Heart right ventricle (tissue), 16 donors: ENCODE results near the gene PRXL2A. TPM values are rescaled to one million over a fixed set of nuclear protein-coding genes. Genes with fewer than 3 reads are reported as not detected.

Experiments
- ATAC-seq, 8 donors: fragments of 200-7000 bp; cut with Tn5 transposase; one replicate each; pipeline ENCODE4 v1.9.1; 2020; ENCODE audit warnings: mild to moderate bottlenecking in 8 of 8, moderate library complexity in 8 of 8, moderate number of reproducible peaks in 1 of 8
- DNase-seq, 2 donors: peaks; one replicate each; pipeline ENCODE4 v3.0.0-alpha.2; 2020
- H3K27ac ChIP-seq, 10 donors: fragments of 200-600 bp; sonication (generic) in 2 of 10; one replicate each; pipeline versions ENCODE4 v1.5.0 to v1.8.0; 2020 to 2022; ENCODE audit warnings: mild to moderate bottlenecking in 3 of 10
- H3K27me3 ChIP-seq, 7 donors: fragments of 200-600 bp; one replicate each; pipeline ENCODE4 v1.8.0; 2021 to 2022; ENCODE audit warnings: mild to moderate bottlenecking in 2 of 7
- H3K36me3 ChIP-seq, 9 donors: fragments of 200-600 bp; sonication (generic) in 1 of 9; one replicate each; pipeline versions ENCODE4 v1.5.0 to v1.8.0; 2020 to 2022; ENCODE audit warnings: mild to moderate bottlenecking in 2 of 9
- H3K4me1 ChIP-seq, 9 donors: fragments of 200-600 bp; sonication (generic) in 1 of 9; one replicate each; pipeline versions ENCODE4 v1.5.0 to v1.8.0; 2020 to 2022; ENCODE audit warnings: mild to moderate bottlenecking in 4 of 9
- H3K4me3 ChIP-seq, 10 donors: fragments of 200-600 bp; sonication (generic) in 2 of 10; one replicate each; pipeline versions ENCODE4 v1.5.0 to v1.8.0; 2020 to 2022; ENCODE audit warnings: mild to moderate bottlenecking in 7 of 10, moderate library complexity in 2 of 10
- H3K9me3 ChIP-seq, 11 donors: fragments of 200-600 bp in 10 of 11; sonication (generic) in 2 of 11; one replicate each; pipeline versions ENCODE4 v1.5.0 to v1.8.0; 2013 to 2022; ENCODE audit warnings: mild to moderate bottlenecking in 2 of 11, control low read depth in 1 of 11, moderate library complexity in 1 of 11
- CTCF ChIP-seq, 9 donors: fragments of 200-600 bp; sonication (generic) in 2 of 9; IDR thresholded peaks; one replicate each; pipeline versions ENCODE4 v1.5.0 to v1.8.0; 2021 to 2022; ENCODE audit warnings: antibody characterized with exemption in 9 of 9, mild to moderate bottlenecking in 5 of 9, moderate library complexity in 1 of 9
- WGBS, 2 donors: extraction: QIAGEN DNeasy Blood & Tissue Kit; methylation state at CpG; one replicate each; pipeline ENCODE4 v1.1.7; 2013; ENCODE audit warnings: inconsistent platforms in 1 of 2; 5-methylcytosine and 5-hydroxymethylcytosine counted together
- intact Hi-C, 10 donors: fragments of 100-400 bp; cut with DNase I; formaldehyde crosslinking; loops; one replicate each; pipeline versions ENCODE4 v1.11.1 to v1.14.2; 2022
- polyA plus RNA-seq, 2 donors: library from polyadenylated mRNA; stranded (reverse); fragments of 200-250 nt; gene quantifications; one replicate each; pipeline ENCODE4 v1.2.3, GENCODE V29; 2013
- total RNA-seq, 10 donors: library from RNA; stranded (reverse); fragmentation: NEBNext Ultra II Directional in 3 of 10; extraction: Animal tissue kit (Norgen Biotek cat#: 25700) in 3 of 10; gene quantifications; one replicate each; pipeline versions ENCODE4 v1.2.1 to v1.2.4, GENCODE V29; 2021 to 2023
- donor health status: Arrhythmogenic right ventricular cardiomyopathy.
- donor health status: ischemic (EF 13 %, LVEDD 7.1; RV severe dilation, severe dysfunction).
- donor health status: healthy with polysubstance abuse.
- donor health status: DM: no; HTN: yes; CAD: no.
- donor health status: DM: no; HTN: no; CAD: no.
- donor health status: ischemic (EF 25% LVEDD 6.9; RV normal size, moderate dysfunction).
- donor health status: ischemic (EF 25% LVEDD 5.7; RV mildly dilated, moderate dysfunction).
- donor health status: healthy.
- donor health status: DM: yes; HTN: yes; CAD: no.
- donor health status: Ischemic cardiomyopathy.
- donor health status: ischemic (EF 35%, LVEDD 5.7; RV mildly dilated, moderate dysfunction).
- donor health status: nonischemic (EF 11% LVEDD 7.7; RV severe dilation, severe dysfunction).
- donor health status: DM: yes; HTN: yes; CAD: no.
- donor health status: PGD.
- donor health status: ischemic (EF 29% LVEDD 5.4; RV normal size, mild dysfunction).
- donor health status: nonischemic (EF 23%, LVEDD 6.1; RV moderate dilation, normal function).

PRXL2A gene
- total and polyA plus RNA-seq, 12 donors, result 46.0 to 135 (median 81.4) TPM

- H3K36me3 ChIP-seq, result no peaks in the 10 kb centered on the region
- H3K4me1 ChIP-seq, result peaks cover 0 to 10% (median 0%) of the 10 kb centered on the region in 9 donors
- WGBS, 2 donors, result 68 to 71% methylated on average over 6 of the region's 6 CpGs
- no peak for ATAC-seq
- no peak overlapping the region for H3K27ac ChIP-seq
- DNase-seq, result no peak
- H3K27me3 ChIP-seq, result peaks cover 0 to 8% (median 0%) of the 10 kb centered on the region in 7 donors
- no peak overlapping the region for H3K4me3 ChIP-seq
- intact Hi-C loops, result no loop called here
- TF ChIP-seq CTCF (IDR thresholded peaks at IDR 0.05), result no peak
- peaks cover 0 to 28% (median 14%) of the 10 kb centered on the region in 11 donors for H3K9me3 ChIP-seq
Observed at GRCh38 chr10:80371467-80371866, 36.9 kb upstream of the PRXL2A start.

- peaks cover 0 to 6% (median 0%) of the 10 kb centered on the region in 7 donors for H3K27me3 ChIP-seq
- H3K4me1 ChIP-seq, result peaks cover 0 to 14% (median 0%) of the 10 kb centered on the region in 9 donors
- TF ChIP-seq CTCF (IDR thresholded peaks at IDR 0.05), result no peak
- peaks cover 0 to 16% (median 5%) of the 10 kb centered on the region in 11 donors for H3K9me3 ChIP-seq
- H3K27ac ChIP-seq, result peak overlapping the region in 1 of 10 donors; percentile 69
- no peak overlapping the region for H3K4me3 ChIP-seq
- no peak for DNase-seq
- H3K36me3 ChIP-seq, result no peaks in the 10 kb centered on the region
- intact Hi-C loops, result no loop called here
- 79 to 86% methylated on average over 5 of the region's 5 CpGs for WGBS, 2 donors
- no peak for ATAC-seq
Observed at GRCh38 chr10:80372675-80373074, 35.7 kb upstream of the PRXL2A start.

- Histone ChIP-seq H3K27ac (peak overlapping the region in 1 of 10 donors; percentile 69), H3K4me3 (no peak overlapping the region), H3K9me3 (peaks cover 0 to 7% (median 0%) of the 10 kb centered on the region in 11 donors), H3K27me3 (peaks cover 0 to 6% (median 0%) of the 10 kb centered on the region in 7 donors), H3K4me1 (peaks cover 0 to 19% (median 0%) of the 10 kb centered on the region in 9 donors), H3K36me3 (no peaks in the 10 kb centered on the region)
- TF ChIP-seq CTCF (IDR thresholded peaks at IDR 0.05), result no peak
- intact Hi-C loops, result no loop called here
- WGBS, 2 donors, result 72 to 81% methylated on average over 2 of the region's 2 CpGs
- DNase-seq (no peak), ATAC-seq (no peak)
Observed at GRCh38 chr10:80373502-80373901, 34.8 kb upstream of the PRXL2A start.

GRCh38 chr10:80379701-80380100 is 28.6 kb upstream of the PRXL2A start:
- WGBS, 2 donors, result 30 to 39% methylated on average over 3 of the region's 3 CpGs
- DNase-seq, result no peak
- Histone ChIP-seq H3K27ac (no peak overlapping the region), H3K4me3 (no peak overlapping the region), H3K27me3 (peaks cover 0 to 6% (median 0%) of the 10 kb centered on the region in 7 donors), H3K4me1 (peaks cover 0 to 13% (median 0%) of the 10 kb centered on the region in 9 donors), H3K36me3 (no peaks in the 10 kb centered on the region), H3K9me3 (no peaks in the 10 kb centered on the region)
- ATAC-seq, result no peak
- intact Hi-C loops, result loop anchor here in 6 of 10 donors (5.0 to 10.0 kb wide), 6 partner anchors 63 to 548 kb away; no protein-coding TSS in a partner anchor
- TF ChIP-seq CTCF (IDR thresholded peaks at IDR 0.05), result no peak
